Measurements from ENCODE around the gene HIPK4. TPM values are rescaled to one million over a fixed set of nuclear protein-coding genes. Genes with fewer than 3 reads are reported as not detected.
A peak's percentile ranks its signal among the peaks of the same experiment; 100 is the strongest.
"Not testable (repeated sequence)": the region's sequence is repeated elsewhere in the genome, so short reads cannot be mapped to it uniquely, and the experiment has no call there.

HIPK4 gene
- total RNA-seq, 1 donor from 2014 or later: not detected

DNA sequence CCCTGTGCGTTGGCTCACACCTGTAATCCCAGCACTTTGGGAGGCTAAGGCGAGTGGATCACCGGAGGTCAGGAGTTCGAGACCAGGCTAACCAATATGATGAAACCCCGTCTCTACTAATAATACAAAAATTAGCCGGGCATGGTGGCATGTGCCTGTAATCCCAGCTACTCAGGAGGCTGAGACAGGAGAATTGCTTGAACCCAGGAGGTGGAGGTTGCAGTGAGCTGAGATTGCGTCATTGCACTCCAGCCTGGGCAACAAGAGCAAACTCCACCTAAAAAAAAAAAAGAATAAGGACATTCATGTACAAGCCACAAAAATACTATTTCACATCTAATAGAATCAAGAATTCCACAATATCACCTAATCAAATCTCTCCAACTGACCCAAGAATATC lies 38.2 kb upstream of the HIPK4 start:
- not testable (repeated sequence) for H3K9me3 ChIP-seq (ENCODE audit: insufficient read depth, low read depth, low read length); H3K27me3 ChIP-seq (ENCODE audit: insufficient read depth, low read length); FAIRE-seq; H3K27ac Mint-ChIP-seq (ENCODE audit: unreplicated experiment); H3K4me2 ChIP-seq (ENCODE audit: low read length); H3K27me3 Mint-ChIP-seq (ENCODE audit: low read depth, unreplicated experiment); H3K36me3 ChIP-seq (ENCODE audit: insufficient read depth, low read length); H3K4me1 Mint-ChIP-seq (ENCODE audit: low read depth, unreplicated experiment); H3K9me3 Mint-ChIP-seq (ENCODE audit: unreplicated experiment); DNase-seq (ENCODE audit: low read depth); H3K4me3 ChIP-seq (ENCODE audit: insufficient read depth, low read depth, low read length); H3K27ac ChIP-seq (ENCODE audit: low read depth, low read length); H3K36me3 Mint-ChIP-seq (ENCODE audit: low read depth, unreplicated experiment); H2AFZ ChIP-seq (ENCODE audit: low read depth, low read length); H3K9ac ChIP-seq (ENCODE audit: low read length); H3K4me3 Mint-ChIP-seq (ENCODE audit: unreplicated experiment); H4K20me1 ChIP-seq (ENCODE audit: insufficient read depth, low read length)
- peaks cover 19% of the 10 kb centered on the region for H3K79me2 ChIP-seq (ENCODE audit: insufficient read depth, low read length)
- peaks cover 11% of the 10 kb centered on the region for H3K4me1 ChIP-seq (ENCODE audit: insufficient read depth, low read length)

DNA sequence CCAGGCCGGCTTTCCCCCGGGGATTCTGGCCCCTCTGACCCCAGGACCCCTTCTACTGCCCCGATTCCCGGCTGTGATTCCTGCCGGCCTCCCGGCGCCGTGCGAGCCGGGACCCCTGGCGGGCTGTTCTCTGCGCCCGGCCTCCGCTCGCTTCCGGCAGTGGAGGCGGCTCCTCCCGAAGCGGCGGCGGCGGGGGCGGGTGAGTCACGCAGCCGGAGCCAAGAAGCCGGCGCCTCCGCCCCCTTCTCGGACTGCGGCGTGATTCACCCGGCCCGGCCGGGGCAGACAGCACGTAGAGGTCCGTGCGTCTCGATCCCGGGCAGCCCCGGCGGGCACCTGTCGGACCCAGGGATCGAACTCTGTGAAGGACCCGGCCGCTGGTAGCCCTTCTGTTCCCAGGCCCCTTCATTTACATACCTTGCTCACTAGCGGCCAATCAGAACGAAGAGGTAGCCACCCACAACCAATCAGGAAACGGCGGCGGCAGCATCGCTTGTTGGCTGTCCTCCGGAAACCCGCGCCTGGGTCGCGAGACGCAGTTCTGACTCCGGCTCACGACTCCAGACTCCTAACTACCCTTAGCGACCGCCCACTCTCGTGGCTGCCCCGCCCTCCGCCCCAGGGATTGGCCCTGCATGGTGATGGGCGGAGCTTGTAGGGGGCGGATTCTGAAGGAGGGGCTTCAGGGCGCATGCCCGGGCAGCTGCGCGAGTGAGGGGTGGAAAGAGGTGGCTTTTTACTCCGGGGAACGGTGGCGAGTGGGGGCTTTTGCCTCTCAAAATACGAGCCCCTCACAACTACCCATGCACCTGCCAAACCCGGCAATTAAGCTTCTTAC lies 35.7 kb upstream of the HIPK4 start, which contains the start of gene SERTAD1:
Gene SERTAD1, minus strand, starts transcription at position 543 of the 838 bp plus-strand sequence. CDS start 2,446 bp downstream, outside the sequence.
- peaks cover 38% of the 10 kb centered on the region for H3K79me2 ChIP-seq (ENCODE audit: insufficient read depth, low read length)
- peaks cover 20% of the 10 kb centered on the region for H4K20me1 ChIP-seq (ENCODE audit: insufficient read depth, low read length)
- H3K9ac ChIP-seq (ENCODE audit: low read length): peak within 1 kb of the TSS; percentile 99
- H3K9me3 ChIP-seq (ENCODE audit: insufficient read depth, low read depth, low read length): no peaks in the 10 kb centered on the region
- FAIRE-seq (peak; percentile 83), DNase-seq (ENCODE audit: low read depth) (peak; percentile 96)
- Mint-ChIP-seq H3K9me3 (ENCODE audit: unreplicated experiment) (no peaks in the 10 kb centered on the region), H3K4me1 (ENCODE audit: low read depth, unreplicated experiment) (peaks cover 14% of the 10 kb centered on the region), H3K27me3 (ENCODE audit: low read depth, unreplicated experiment) (no peaks in the 10 kb centered on the region), H3K36me3 (ENCODE audit: low read depth, unreplicated experiment) (peaks cover 3% of the 10 kb centered on the region), H3K4me3 (ENCODE audit: unreplicated experiment) (peak within 1 kb of the TSS; percentile 95), H3K27ac (ENCODE audit: unreplicated experiment) (peak within 1 kb of the TSS; percentile 100)
- H3K4me1 ChIP-seq (ENCODE audit: insufficient read depth, low read length): peaks cover 20% of the 10 kb centered on the region
- TF ChIP-seq, protein P1, sequence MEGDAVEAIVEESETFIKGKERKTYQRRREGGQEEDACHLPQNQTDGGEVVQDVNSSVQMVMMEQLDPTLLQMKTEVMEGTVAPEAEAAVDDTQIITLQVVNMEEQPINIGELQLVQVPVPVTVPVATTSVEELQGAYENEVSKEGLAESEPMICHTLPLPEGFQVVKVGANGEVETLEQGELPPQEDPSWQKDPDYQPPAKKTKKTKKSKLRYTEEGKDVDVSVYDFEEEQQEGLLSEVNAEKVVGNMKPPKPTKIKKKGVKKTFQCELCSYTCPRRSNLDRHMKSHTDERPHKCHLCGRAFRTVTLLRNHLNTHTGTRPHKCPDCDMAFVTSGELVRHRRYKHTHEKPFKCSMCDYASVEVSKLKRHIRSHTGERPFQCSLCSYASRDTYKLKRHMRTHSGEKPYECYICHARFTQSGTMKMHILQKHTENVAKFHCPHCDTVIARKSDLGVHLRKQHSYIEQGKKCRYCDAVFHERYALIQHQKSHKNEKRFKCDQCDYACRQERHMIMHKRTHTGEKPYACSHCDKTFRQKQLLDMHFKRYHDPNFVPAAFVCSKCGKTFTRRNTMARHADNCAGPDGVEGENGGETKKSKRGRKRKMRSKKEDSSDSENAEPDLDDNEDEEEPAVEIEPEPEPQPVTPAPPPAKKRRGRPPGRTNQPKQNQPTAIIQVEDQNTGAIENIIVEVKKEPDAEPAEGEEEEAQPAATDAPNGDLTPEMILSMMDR (IDR thresholded peaks at IDR 0.05; ENCODE audit: insufficient read depth, low read depth, low read length): no peak
- no peak for TF ChIP-seq EZH2 (IDR thresholded peaks at IDR 0.05; ENCODE audit: insufficient read depth, low read length)
- H3K4me3 ChIP-seq (ENCODE audit: insufficient read depth, low read depth, low read length): peak within 1 kb of the TSS; percentile 98
- H3K36me3 ChIP-seq (ENCODE audit: insufficient read depth, low read length): peaks cover 10% of the 10 kb centered on the region
- H2AFZ ChIP-seq (ENCODE audit: low read depth, low read length): peak within 1 kb of the TSS; percentile 84
- H3K4me2 ChIP-seq (ENCODE audit: low read length): peak within 1 kb of the TSS; percentile 99
- no peaks in the 10 kb centered on the region for H3K27me3 ChIP-seq (ENCODE audit: insufficient read depth, low read length)
- H3K27ac ChIP-seq (ENCODE audit: low read depth, low read length): peak within 1 kb of the TSS; percentile 96

DNA sequence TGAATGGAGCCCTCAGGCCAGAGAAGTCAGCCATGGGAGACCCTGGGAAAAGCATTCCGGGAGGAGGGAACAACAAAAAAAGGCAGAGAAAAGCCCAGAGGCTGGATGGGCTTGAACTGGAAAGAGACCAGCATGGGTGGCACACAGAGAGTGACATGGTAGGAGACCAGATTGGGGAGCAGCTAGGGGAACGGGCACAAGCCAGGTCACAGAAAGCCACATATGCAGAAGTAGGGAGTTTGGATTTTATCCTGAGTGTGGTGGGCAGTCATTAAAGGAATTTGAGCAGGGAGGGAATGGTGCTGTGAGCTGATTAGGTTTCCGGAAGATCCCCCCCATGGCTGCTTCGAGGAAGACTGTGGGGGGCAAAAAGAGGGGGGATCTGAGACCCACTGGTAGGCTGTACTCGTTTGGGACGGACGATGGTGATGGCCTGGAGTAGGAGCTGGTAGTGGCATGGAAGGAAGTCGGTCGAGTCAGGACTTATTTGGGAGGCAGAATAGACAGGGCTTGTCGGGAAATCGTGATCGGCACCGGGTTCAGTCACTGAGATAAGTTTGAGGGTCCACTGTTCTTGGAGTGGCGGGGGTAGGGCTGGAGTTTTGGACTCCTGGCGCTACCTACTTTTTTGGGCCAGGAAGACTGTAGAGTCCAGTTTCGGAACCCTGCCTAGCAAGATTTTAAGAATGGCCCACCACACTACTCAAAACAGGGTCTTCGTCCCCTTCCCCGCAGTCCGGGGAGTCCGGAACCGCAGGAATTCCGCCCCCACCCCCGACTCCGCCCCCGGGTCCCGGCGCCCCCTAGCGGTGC lies 34.9 kb upstream of the HIPK4 start:
- H3K27me3 Mint-ChIP-seq (ENCODE audit: low read depth, unreplicated experiment): no peaks in the 10 kb centered on the region
- peaks cover 38% of the 10 kb centered on the region for H3K79me2 ChIP-seq (ENCODE audit: insufficient read depth, low read length)
- peak overlapping the region; percentile 96 for H3K27ac ChIP-seq (ENCODE audit: low read depth, low read length)
- peak overlapping the region; percentile 12 for H2AFZ ChIP-seq (ENCODE audit: low read depth, low read length)
- no peaks in the 10 kb centered on the region for H3K9me3 Mint-ChIP-seq (ENCODE audit: unreplicated experiment)
- H3K9ac ChIP-seq (ENCODE audit: low read length): peak overlapping the region; percentile 99
- no peaks in the 10 kb centered on the region for H3K9me3 ChIP-seq (ENCODE audit: insufficient read depth, low read depth, low read length)
- peaks cover 21% of the 10 kb centered on the region for H3K4me1 ChIP-seq (ENCODE audit: insufficient read depth, low read length)
- peaks cover 10% of the 10 kb centered on the region for H3K36me3 ChIP-seq (ENCODE audit: insufficient read depth, low read length)
- H3K4me1 Mint-ChIP-seq (ENCODE audit: low read depth, unreplicated experiment): peaks cover 14% of the 10 kb centered on the region
- H3K4me3 Mint-ChIP-seq (ENCODE audit: unreplicated experiment): peak overlapping the region; percentile 95
- no peaks in the 10 kb centered on the region for H3K27me3 ChIP-seq (ENCODE audit: insufficient read depth, low read length)
- H3K27ac Mint-ChIP-seq (ENCODE audit: unreplicated experiment): peak overlapping the region; percentile 100
- peaks cover 3% of the 10 kb centered on the region for H3K36me3 Mint-ChIP-seq (ENCODE audit: low read depth, unreplicated experiment)
- FAIRE-seq (no peak), DNase-seq (ENCODE audit: low read depth) (no peak)
- H4K20me1 ChIP-seq (ENCODE audit: insufficient read depth, low read length): peaks cover 20% of the 10 kb centered on the region
- H3K4me3 ChIP-seq (ENCODE audit: insufficient read depth, low read depth, low read length): peak overlapping the region; percentile 98
- TF ChIP-seq EZH2 (IDR thresholded peaks at IDR 0.05; ENCODE audit: insufficient read depth, low read length): no peak
- peak overlapping the region; percentile 99 for H3K4me2 ChIP-seq (ENCODE audit: low read length)
